GM19468 (cell line): ENCODE data around the gene CSNK1D.
"Not testable (repeated sequence)": the region's sequence is repeated elsewhere in the genome, so short reads cannot be mapped to it uniquely, and the experiment has no call there.

ENCODE experiments used
- ATAC-seq: cut with Tn5 transposase; IDR thresholded peaks from one replicate; pipeline ENCODE4 v1.9.1; 2021; ENCODE audit warnings: mild to moderate bottlenecking, moderate library complexity, moderate number of reproducible peaks; ENCODE audit not compliant: unreplicated experiment; ENCODE audit errors: extremely low read depth

CSNK1D gene

DNA sequence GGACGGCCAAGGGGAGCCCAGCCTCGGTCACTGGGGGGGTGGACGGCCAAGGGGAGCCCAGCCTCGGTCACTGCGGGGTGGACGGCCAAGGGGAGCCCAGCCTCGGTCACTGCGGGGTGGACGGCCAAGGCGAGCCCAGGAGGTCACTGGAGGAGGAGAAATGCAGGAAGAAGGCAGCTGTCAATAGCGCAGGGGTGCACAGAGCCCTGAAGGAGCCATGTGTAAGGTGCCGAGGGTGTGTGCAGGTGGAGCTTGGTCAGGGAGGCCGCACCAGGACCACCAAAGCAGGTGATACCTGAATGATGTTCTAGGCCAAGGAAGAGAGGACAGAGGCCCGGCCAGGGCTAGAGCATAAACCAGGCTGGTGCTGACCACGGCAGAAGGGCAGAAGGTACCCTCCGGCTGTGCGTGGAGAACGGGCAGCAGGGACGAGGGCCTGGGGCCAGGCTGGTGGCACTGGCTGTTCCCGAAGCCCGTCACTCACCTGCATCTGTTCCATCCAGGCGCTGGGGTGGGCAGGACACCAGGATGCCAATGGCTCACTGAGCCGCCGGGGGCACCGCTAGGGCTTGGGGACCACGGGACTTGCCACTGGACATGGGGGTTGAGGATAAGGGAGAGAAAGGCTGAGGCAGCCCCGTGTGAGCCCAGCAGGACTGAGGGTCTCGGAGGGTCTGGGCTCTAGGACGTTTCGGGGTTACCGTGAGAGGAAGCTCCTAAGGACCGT, 55.0 kb downstream of the CSNK1D start:
- no peak for ATAC-seq

DNA sequence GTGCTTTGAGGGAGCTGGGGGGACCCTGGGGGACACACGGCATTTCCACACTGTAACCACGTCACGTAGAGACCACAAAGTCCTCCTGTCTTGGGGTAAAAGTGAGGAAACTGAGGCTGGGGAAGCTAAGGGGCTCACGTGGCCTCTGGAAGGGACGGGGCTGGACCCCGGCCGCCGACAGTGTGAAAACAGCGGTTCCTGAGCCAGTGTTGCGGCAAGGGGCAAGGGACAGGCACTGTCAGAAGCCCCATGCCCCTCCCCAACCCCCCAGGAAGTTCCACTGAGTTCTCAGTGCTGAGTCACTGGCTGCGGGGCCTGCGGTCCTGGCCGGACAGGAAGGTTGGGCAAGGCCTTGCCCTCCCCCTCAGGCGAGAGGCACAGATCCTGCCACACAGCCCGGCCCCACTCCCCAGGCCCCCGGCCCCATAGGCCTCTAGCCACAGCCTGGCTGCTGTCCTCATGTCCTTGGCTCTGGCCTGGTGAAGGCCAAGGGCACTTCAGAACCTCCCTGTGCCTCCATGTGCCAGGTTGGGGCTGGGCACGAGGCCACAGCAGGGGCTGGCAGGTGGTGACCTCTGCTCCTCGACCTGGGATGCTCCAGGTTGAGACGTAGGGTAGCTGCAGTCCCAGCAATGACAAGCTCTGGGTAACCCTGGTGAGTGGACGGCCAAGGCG, 55.8 kb downstream of the CSNK1D start:
- no peak for ATAC-seq

GRCh38 chr17:82217120-82217529, 56.4 kb downstream of the CSNK1D start:
- no peak for ATAC-seq

GRCh38 chr17:82216301-82217119, 57.0 kb downstream of the CSNK1D start:
- peak; percentile 20 for ATAC-seq

- ATAC-seq, result no peak
These were observed 57.6 kb downstream of the CSNK1D start for GRCh38 chr17:82215972-82216300.

DNA sequence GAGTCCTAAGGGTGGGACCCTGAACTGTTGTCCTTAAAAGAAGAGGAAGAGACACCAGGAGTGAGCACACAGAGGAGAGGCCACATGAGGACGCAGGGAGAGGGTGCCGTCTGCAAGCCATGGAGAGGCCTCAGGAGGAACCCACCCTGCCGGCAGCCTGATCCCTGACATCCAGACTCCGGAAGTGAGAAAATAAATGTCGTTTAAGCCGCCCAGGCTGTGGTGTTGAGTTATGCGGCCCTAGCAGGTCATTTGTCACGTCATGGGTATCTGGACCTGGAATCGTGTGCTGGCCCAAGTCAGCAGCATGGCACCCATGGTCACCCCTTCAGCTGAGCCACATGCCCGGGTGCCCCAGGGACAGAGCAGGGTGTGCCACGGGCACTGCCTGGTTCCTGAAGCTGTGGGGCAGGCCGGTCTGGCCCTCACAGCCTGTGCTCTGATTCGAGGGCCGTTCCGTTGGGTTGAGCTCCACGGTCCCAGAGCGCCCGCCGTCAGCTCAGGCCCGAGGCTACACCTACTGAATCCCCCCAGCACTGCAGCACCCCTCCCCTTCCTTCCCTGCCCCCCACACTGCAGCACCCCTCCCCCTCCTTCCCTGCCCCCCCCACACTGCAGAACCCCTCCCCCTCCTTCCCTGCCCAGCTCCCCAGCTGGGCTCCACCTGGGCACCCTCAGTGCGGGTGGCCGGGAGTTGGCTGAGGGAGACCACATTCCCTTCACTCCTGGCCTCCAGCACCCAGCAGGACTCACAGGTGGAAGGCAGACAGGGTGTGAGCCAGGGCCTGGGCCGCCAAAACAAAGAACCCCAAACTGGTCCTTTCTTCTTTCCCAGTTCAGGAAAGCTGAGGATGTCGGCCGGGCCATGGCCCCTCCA, 58.2 kb downstream of the CSNK1D start:
- no peak for ATAC-seq

GRCh38 chr17:82214012-82214628, 59.4 kb downstream of the CSNK1D start:
- no peak for ATAC-seq

DNA sequence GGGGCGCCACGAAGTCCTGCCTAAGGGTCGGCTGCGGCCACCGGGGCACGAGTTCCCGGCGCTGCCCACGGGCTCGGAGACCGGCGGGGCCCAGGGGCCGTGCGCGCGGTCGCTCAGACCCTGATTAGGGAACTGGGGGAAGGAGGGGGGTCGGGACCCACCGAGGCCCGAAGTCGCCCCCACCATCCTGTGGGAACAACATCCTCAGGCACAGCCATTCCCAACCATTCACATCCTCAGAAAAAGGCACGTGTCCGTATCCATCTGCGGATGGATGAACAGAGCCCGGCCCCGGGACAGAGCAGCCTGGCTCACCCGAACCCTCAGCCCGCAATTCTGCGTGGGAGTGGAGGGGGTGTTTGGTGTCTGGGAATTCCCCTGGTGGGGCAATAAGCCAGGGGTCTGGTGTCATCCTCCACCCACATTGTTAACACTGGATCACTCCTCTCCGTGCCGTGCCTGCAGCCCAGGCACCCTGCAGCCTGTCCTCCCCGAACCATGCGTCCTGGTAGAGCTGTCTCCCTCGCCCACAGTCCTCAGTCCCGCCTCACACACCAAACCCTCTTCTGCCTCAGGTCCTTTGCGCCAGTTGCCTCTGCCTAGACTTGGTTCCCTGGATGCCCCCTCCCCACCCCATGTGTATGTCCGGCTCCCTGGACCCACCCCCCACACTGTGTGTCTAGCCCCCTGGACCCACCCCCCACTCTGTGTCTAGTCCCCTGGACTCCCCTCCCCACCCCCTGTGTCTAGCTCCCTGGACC, 60.1 kb downstream of the CSNK1D start:
- no peak for ATAC-seq

DNA sequence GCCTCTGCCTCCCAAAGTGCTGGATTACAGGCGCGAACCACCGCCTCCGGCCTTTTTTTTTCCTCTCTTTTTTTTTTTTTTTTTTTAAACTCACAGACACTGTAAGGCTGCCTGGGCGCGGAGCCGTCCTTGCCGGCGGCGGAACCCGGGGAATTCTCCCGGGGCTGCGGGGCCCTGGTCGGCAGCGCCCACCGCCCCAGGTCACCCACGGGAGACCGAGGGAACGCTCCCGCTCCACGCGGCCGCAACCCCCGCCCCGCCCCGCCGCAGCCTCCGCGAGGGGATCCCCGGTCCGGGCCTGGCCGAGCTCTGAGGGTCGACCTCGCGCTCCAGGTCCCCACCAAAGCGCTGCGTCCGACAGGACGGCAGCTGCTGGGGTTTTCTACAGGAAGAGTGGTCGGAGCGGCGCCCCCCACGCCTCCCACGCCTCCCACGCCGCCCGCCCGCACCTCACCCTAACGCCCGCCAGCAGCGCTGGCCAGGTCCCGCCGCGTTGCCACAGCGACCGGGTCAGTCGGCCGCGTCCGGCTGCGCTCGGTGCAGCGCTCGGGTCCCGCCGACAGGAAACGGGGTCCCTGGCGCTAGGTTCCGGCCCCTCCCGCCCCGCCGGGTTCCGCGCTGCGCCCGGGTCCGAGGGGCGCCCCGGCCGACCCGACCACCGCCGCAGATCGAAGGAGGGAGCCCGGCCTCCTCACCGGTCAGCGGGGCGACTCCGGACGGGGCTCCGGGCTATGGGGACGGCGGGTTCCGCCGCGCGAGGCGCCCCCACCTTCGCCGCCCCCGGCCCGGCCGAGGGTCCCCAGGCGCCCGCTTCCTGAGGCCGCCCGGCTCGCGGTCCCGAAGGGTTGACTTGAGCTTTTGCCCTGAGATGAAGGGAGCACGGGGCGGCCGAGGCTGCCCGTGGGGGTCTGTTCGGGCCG, 60.9 kb downstream of the CSNK1D start, which contains the start of gene CCDC57:
CCDC57 (minus strand) TSS at position 512 of the 920 bp plus-strand sequence. CDS start 10,898 bp downstream, outside the sequence.
- ATAC-seq, result no peak

- not testable (repeated sequence) for ATAC-seq
These were observed 62.8 kb downstream of the CSNK1D start for GRCh38 chr17:82210655-82211054.

GRCh38 chr17:82205720-82206508, 67.6 kb downstream of the CSNK1D start:
- ATAC-seq, result no peak

DNA sequence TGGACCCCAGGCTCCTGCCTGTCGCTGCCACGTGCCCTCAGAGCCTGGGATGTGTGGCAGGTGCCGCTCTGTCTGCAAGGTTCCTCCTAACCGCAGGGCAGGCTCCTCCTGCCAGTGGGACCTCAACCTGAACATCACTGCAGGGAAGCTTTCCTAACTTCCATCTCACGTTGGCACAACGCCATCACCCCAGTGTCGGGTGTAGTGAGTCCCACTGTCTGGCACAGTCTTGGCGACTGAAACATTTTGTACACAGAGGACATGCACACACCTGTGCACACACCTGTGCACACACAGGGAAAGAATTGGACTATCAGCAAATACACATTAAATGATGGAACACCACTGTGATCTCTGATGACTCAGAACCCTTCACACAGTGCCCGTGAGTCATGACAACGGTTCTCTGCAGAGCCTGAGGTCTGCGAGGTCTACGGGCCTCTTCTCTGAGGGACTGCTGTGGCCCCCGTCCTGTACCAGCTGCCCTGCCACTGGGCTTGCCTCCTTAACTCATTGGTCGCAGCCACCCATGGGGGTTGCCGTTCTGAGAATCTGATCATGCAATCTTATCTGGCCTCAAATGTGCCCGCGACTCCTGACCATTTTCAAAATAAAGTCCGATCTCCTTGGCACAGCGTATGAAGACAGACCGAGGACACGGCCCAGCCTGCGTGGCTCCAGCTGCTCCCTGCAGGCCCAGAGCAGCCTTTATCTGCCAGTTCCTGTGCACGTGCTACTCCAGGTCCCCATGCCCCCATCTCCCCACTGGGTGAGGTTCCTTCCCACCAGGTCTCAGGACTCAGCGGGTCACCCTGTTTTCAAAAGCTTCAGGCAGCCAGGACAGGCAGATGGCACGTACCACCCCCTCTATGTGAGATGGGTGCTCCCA, 68.4 kb downstream of the CSNK1D start:
- ATAC-seq, result no peak

DNA sequence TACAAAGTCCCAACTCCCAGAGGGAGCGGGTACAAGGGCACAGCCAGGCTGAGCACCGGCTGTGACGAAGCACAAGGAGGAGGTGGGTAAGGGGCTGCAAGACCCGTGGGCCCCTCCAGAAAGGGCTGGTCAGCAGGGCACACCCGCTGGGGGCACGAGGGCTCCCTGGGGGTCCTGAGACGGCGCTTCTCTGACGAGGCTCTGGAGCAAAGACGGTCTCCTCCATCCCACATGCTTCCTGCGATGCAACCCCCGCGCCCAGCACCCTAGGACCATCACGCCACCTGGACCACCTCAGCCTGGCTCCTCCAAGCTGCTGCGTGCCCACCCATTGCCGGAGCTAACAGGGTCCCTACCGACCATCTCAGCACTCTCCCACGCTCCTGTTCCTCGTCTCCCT, 69.6 kb downstream of the CSNK1D start:
- ATAC-seq, result no peak

- no peak for ATAC-seq
These were observed 70.5 kb downstream of the CSNK1D start for GRCh38 chr17:82202981-82203380.

DNA sequence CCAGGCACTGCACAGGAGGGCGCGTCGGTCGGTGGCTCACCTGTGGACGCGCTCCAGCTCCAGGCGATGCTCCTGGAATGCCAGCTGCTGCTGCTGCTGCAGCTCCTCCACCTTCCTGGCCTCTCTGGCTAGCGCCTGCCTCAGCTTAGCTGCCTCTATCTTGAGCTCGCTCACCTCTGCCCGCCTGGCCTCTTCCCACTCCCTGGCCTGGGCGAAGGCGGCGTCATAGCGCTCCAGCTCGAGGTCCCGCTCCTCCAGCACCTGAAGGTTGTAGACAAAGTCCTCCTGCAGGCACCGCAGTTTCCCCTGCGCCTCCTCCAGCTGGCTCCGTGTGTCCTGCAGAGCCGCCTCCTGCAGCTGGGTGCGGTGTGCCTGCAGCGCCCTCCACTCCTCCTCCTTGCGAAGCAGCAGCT, 72.0 kb downstream of the CSNK1D start:
- no peak for ATAC-seq
